WTC11 (cell line): ENCODE data around the gene GNA12.

Experiments used
- ESRRA ChIP-seq: sonication (generic); formaldehyde crosslinking; IDR thresholded peaks from 2 replicates; pipeline ENCODE4 v1.8.1; 2022; ENCODE audit warnings: mild to moderate bottlenecking, missing genetic modification reagents, borderline replicate concordance
- TF ChIP-seq, protein P1 (sequence below): fragments of 250-450 bp; sonication (Bioruptor Pico); IDR thresholded peaks from 2 replicates; pipeline ENCODE4 v1.9.0; 2021; ENCODE audit warnings: mild to moderate bottlenecking, borderline replicate concordance
- TF ChIP-seq, protein P2 (sequence below): sonication (generic); formaldehyde crosslinking; conservative IDR thresholded peaks from 2 replicates; pipeline ENCODE4 v1.8.1; 2022; ENCODE audit warnings: mild to moderate bottlenecking, missing genetic modification reagents
- TF ChIP-seq, protein P3 (sequence below): fragments of 200-600 bp; IDR thresholded peaks from 2 replicates; pipeline ENCODE4 v1.8.0; 2022; ENCODE audit warnings: antibody characterized with exemption

DNA sequence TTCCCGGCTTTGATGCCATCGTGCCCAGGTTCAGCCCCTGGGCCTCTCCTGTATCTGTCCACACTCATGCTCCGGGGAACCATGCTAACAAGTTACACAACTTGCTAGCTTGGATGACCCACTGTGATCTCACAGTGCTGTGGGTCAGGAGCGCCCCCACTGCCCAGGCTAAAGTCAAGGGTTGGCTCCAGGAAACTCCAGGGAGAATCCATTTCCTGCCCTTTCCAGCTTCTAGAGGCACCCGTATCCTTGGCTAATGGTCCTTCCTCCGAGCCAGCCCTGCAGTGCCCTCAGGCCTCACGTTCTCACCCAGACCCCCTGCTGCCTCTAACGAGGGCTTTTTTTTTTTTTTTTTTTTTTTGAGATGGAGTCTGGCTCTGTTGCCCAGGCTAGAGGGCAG is 136.6 kb downstream of the GNA12 start:
- no peak for TF ChIP-seq ESRRA
- TF ChIP-seq, protein P1, sequence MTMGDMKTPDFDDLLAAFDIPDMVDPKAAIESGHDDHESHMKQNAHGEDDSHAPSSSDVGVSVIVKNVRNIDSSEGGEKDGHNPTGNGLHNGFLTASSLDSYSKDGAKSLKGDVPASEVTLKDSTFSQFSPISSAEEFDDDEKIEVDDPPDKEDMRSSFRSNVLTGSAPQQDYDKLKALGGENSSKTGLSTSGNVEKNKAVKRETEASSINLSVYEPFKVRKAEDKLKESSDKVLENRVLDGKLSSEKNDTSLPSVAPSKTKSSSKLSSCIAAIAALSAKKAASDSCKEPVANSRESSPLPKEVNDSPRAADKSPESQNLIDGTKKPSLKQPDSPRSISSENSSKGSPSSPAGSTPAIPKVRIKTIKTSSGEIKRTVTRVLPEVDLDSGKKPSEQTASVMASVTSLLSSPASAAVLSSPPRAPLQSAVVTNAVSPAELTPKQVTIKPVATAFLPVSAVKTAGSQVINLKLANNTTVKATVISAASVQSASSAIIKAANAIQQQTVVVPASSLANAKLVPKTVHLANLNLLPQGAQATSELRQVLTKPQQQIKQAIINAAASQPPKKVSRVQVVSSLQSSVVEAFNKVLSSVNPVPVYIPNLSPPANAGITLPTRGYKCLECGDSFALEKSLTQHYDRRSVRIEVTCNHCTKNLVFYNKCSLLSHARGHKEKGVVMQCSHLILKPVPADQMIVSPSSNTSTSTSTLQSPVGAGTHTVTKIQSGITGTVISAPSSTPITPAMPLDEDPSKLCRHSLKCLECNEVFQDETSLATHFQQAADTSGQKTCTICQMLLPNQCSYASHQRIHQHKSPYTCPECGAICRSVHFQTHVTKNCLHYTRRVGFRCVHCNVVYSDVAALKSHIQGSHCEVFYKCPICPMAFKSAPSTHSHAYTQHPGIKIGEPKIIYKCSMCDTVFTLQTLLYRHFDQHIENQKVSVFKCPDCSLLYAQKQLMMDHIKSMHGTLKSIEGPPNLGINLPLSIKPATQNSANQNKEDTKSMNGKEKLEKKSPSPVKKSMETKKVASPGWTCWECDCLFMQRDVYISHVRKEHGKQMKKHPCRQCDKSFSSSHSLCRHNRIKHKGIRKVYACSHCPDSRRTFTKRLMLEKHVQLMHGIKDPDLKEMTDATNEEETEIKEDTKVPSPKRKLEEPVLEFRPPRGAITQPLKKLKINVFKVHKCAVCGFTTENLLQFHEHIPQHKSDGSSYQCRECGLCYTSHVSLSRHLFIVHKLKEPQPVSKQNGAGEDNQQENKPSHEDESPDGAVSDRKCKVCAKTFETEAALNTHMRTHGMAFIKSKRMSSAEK (CRISPR knock-in tag): no peak
- TF ChIP-seq, protein P2, sequence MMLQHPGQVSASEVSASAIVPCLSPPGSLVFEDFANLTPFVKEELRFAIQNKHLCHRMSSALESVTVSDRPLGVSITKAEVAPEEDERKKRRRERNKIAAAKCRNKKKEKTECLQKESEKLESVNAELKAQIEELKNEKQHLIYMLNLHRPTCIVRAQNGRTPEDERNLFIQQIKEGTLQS: no peak
- TF ChIP-seq, protein P3, sequence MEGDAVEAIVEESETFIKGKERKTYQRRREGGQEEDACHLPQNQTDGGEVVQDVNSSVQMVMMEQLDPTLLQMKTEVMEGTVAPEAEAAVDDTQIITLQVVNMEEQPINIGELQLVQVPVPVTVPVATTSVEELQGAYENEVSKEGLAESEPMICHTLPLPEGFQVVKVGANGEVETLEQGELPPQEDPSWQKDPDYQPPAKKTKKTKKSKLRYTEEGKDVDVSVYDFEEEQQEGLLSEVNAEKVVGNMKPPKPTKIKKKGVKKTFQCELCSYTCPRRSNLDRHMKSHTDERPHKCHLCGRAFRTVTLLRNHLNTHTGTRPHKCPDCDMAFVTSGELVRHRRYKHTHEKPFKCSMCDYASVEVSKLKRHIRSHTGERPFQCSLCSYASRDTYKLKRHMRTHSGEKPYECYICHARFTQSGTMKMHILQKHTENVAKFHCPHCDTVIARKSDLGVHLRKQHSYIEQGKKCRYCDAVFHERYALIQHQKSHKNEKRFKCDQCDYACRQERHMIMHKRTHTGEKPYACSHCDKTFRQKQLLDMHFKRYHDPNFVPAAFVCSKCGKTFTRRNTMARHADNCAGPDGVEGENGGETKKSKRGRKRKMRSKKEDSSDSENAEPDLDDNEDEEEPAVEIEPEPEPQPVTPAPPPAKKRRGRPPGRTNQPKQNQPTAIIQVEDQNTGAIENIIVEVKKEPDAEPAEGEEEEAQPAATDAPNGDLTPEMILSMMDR: no peak
